ENCODE measurements around the gene MCOLN3.
"Not testable (repeated sequence)": the region's sequence is repeated elsewhere in the genome, so short reads cannot be mapped to it uniquely, and the experiment has no call there.

The MCOLN3 gene

DNA sequence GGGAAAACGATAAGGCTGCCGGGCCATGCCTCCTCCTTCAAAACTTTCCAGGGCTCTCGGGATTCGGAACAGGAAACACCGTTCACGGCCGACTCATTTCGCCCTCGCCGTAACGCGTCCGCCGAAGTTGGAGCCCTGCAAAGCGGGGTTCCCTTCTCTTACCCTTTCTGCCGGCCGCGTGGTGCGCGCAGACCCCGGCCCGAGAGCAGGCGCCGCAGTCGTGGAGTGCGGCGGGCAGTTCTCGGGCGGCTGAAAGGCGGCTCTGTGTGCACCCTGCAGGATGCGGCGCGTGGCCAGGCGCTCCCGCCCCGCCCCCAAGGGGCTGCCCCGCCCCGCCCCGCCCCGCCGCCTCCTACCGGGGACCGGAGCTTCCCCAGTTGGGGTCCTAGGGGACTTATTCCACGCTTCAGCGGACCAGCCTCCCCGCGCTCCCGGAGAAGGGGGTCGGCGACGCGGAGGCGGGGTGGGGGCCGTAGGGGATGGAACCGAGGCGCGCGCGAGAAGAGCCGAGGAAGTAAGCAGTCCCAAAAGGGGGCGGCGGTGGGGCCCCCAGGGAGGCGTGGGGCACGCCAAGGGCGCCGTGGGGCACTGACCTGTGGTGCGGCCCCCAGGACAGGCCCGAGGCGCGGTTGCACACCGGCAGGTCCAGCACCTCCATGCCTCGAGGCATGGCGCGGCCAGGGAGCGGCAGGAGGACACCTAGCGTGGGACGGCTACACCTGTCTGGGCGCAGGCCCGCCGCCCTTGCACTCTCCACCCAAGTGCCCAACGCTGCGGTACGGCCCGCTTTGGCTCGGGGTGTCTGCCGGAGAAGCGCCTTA is 51.2 kb downstream of the MCOLN3 start, which contains the start of gene MCOLN2:
MCOLN2 (minus strand) TSS at position 268 of the 821 bp plus-strand sequence; CDS start at position 27, 241 bp downstream.
- Histone ChIP-seq H3K9me3 (ENCODE audit: control insufficient read depth in 5 of 5, low read length in 5 of 5) (no peaks in the 10 kb centered on the region), H3K4me3 (ENCODE audit: low read depth in 1 of 5, low read length in 5 of 5) (peak within 1 kb of the TSS; percentile 57 to 79 (median 72)), H3K4me1 (ENCODE audit: control insufficient read depth in 5 of 5, insufficient read depth in 5 of 5, low read length in 5 of 5) (peaks cover 3 to 24% (median 22%) of the 10 kb centered on the region in 5 donors), H3K9ac (ENCODE audit: low read length in 5 of 5) (peak within 1 kb of the TSS in 2 of 5 donors; percentile 23 to 37), H3K27me3 (ENCODE audit: control insufficient read depth in 5 of 5, insufficient read depth in 4 of 5, low read length in 5 of 5) (peaks cover 5 to 18% (median 11%) of the 10 kb centered on the region in 5 donors), H3K27ac (ENCODE audit: low read depth, low read length) (no peak within 1 kb of the TSS), H3K36me3 (ENCODE audit: control insufficient read depth in 5 of 5, insufficient read depth in 5 of 5, low read length in 5 of 5) (no peaks in the 10 kb centered on the region)

DNA sequence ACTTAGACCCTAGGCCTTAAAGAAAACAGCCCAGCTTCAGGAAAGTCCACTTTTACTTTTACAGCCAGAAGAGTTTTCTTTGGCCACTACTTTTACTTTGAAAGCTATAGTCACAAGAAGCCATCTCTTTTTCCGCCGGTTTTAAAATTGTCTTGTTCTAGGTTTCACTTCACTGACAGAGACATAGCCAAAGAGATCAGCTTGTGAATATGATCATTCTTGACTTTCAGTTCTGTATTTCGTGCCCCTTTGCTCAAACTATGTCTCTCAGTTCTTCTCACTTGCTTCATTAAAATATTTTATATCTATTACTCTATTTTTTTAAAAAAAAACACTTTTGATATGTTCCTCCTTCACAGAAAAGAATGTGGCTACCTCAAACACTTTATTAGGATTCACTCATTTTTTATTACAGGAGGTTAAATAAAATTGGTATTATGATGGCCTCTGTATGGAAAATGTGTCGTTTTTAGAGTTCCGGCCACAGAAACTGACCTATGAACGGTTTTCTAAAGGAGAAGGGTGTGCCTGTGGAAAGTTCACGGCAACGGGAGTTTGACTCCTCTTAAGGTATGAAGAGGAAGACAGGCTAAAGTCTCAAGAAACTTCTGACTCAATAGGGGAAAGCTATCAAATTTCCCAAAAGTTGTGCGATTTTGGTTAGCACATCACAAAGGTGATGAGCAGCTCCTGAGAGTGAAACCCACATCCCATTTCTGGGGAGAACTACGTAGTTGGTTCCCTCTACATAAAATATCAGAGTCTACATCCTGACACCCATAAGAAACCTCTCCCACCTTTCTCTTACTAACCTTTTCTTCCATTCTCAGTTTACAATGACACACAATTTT is 52.6 kb downstream of the MCOLN3 start:
- Histone ChIP-seq H3K9ac (ENCODE audit: low read length in 5 of 5) (no peak overlapping the region), H3K27me3 (ENCODE audit: control insufficient read depth in 5 of 5, insufficient read depth in 4 of 5, low read length in 5 of 5) (peaks cover 5 to 18% (median 11%) of the 10 kb centered on the region in 5 donors), H3K4me1 (ENCODE audit: control insufficient read depth in 5 of 5, insufficient read depth in 5 of 5, low read length in 5 of 5) (peaks cover 3 to 24% (median 22%) of the 10 kb centered on the region in 5 donors), H3K27ac (ENCODE audit: low read depth, low read length) (no peak overlapping the region), H3K4me3 (ENCODE audit: low read depth in 1 of 5, low read length in 5 of 5) (no peak overlapping the region), H3K36me3 (ENCODE audit: control insufficient read depth in 5 of 5, insufficient read depth in 5 of 5, low read length in 5 of 5) (no peaks in the 10 kb centered on the region), H3K9me3 (ENCODE audit: control insufficient read depth in 5 of 5, low read length in 5 of 5) (no peaks in the 10 kb centered on the region)

DNA sequence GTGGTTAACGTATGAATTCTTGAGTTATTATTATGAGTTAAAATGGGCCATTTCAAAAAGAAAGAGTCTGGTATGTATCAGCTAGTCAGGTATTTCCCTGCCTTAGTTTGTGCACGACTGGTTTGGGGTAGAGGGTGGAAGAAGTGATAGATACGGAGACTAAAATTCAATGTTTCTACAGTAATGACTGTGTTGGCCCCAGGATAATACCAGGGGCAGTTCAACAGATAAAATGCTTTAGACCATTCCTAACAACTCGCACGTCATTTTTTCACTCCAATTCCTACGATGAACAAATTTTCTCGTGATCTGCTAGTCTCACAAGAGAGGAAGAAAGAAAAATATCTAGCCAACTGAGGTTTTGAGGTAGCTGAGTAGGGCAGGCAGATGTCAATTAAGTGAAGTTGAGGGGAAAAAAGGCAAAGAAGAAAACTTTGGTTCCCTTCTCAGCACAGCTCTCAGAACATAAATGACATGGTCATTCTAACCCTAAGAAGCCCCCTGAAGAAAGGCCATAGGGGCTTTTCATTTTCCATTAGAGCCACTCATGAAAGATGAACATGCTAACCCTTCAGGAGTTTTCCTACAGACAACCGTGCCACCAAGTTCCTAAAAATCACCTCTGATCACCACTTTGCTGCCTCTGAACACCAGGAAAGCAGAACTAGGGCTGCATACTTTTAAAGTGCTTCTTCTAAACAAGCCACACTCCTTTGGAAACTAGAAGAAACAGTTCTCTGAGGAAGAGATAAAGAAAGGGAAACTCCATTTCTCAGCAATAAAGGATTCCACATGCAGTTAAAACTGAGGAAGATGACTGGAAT is 57.0 kb downstream of the MCOLN3 start:
- H3K36me3 ChIP-seq (ENCODE audit: control insufficient read depth in 5 of 5, insufficient read depth in 5 of 5, low read length in 5 of 5) = no peaks in the 10 kb centered on the region
- H3K9me3 ChIP-seq (ENCODE audit: control insufficient read depth in 5 of 5, low read length in 5 of 5) = no peaks in the 10 kb centered on the region
- no peak overlapping the region for H3K9ac ChIP-seq (ENCODE audit: low read length in 5 of 5)

DNA sequence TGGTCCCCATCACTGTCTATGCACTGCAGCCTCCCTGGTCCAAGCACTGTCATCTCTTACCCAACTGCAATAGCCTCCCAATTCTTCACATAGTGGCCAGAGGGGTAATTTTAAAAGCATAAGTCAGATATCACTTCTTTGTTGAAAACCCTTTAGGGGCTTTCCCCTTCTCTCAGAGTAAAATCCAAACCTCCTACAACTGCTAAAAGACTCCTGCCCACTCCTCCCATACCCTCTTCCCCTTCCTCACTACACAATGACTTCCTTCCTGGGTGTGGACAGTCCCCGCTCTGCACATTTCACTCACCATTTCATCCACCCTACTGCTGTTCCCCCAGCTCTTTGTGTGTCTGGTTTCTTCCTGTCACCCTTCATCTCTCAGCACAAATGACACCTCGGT is 59.7 kb downstream of the MCOLN3 start:
- H3K27me3 ChIP-seq (ENCODE audit: control insufficient read depth in 5 of 5, insufficient read depth in 4 of 5, low read length in 5 of 5) = no peaks in the 10 kb centered on the region
- no peak overlapping the region for H3K4me3 ChIP-seq (ENCODE audit: low read depth in 1 of 5, low read length in 5 of 5)
- H3K9ac ChIP-seq (ENCODE audit: low read length in 5 of 5) = no peak overlapping the region
- no peak overlapping the region for H3K27ac ChIP-seq (ENCODE audit: low read depth, low read length)
- no peaks in the 10 kb centered on the region for H3K9me3 ChIP-seq (ENCODE audit: control insufficient read depth in 5 of 5, low read length in 5 of 5)
- peaks cover 0 to 3% (median 0%) of the 10 kb centered on the region in 5 donors for H3K4me1 ChIP-seq (ENCODE audit: control insufficient read depth in 5 of 5, insufficient read depth in 5 of 5, low read length in 5 of 5)
- no peaks in the 10 kb centered on the region for H3K36me3 ChIP-seq (ENCODE audit: control insufficient read depth in 5 of 5, insufficient read depth in 5 of 5, low read length in 5 of 5)

More for the DNA sequence above, 57.0 kb downstream of the MCOLN3 start:
- no peak overlapping the region for H3K27ac ChIP-seq (ENCODE audit: low read depth, low read length)
- H3K27me3 ChIP-seq (ENCODE audit: control insufficient read depth in 5 of 5, insufficient read depth in 4 of 5, low read length in 5 of 5) = peaks cover 0 to under 1% (median 0%) of the 10 kb centered on the region in 5 donors
- H3K4me1 ChIP-seq (ENCODE audit: control insufficient read depth in 5 of 5, insufficient read depth in 5 of 5, low read length in 5 of 5) = peaks cover 0 to 3% (median under 1%) of the 10 kb centered on the region in 5 donors
- no peak overlapping the region for H3K4me3 ChIP-seq (ENCODE audit: low read depth in 1 of 5, low read length in 5 of 5)

DNA sequence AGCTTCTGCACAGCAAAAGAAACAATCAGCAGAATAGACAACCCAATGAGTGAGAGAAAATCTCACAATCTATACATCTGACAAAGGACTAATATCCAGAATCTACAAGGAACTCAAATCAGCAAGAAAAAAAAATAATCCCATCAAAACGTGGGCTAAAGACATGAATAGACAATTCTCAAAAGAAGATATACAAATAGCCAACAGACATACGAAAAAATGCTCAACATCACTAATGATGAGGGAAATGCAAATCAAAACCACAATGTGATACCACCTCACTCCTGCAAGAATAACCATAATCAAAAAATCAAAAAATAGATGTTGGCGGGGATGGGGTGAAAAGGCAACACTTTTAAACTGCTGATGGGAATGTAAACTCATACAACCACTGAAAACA is 61.7 kb downstream of the MCOLN3 start:
- not testable (repeated sequence) for H3K27me3 ChIP-seq (ENCODE audit: control insufficient read depth in 5 of 5, insufficient read depth in 4 of 5, low read length in 5 of 5)

DNA sequence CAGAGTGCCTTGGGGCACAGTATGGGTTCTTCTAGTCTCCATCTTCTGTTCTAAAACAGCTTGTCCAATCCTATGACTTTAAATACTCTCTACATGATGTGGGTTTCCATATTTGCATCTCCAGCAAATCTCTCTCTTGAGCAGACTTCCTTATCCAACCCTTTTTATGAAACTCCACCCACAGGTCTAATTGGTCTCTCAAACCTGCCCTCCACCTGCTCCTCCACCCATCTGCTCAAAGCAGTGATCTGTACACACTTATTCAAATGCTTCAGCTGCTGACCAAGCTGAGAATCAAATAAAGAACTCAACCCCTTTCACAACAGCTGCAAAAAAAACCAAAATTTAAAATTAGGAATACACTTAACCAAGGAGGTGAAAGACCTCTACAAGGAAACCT is 62.9 kb downstream of the MCOLN3 start:
- Histone ChIP-seq H3K9me3 (ENCODE audit: control insufficient read depth in 5 of 5, low read length in 5 of 5) (no peaks in the 10 kb centered on the region), H3K9ac (ENCODE audit: low read length in 5 of 5) (no peak overlapping the region), H3K27ac (ENCODE audit: low read depth, low read length) (no peak overlapping the region), H3K4me1 (ENCODE audit: control insufficient read depth in 5 of 5, insufficient read depth in 5 of 5, low read length in 5 of 5) (peaks cover 0 to 3% (median 0%) of the 10 kb centered on the region in 5 donors), H3K36me3 (ENCODE audit: control insufficient read depth in 5 of 5, insufficient read depth in 5 of 5, low read length in 5 of 5) (no peaks in the 10 kb centered on the region), H3K27me3 (ENCODE audit: control insufficient read depth in 5 of 5, insufficient read depth in 4 of 5, low read length in 5 of 5) (no peaks in the 10 kb centered on the region), H3K4me3 (ENCODE audit: low read depth in 1 of 5, low read length in 5 of 5) (no peak overlapping the region)

More for the DNA sequence above, 61.7 kb downstream of the MCOLN3 start:
- not testable (repeated sequence) for H3K9me3 ChIP-seq (ENCODE audit: control insufficient read depth in 5 of 5, low read length in 5 of 5); H3K4me1 ChIP-seq (ENCODE audit: control insufficient read depth in 5 of 5, insufficient read depth in 5 of 5, low read length in 5 of 5); H3K36me3 ChIP-seq (ENCODE audit: control insufficient read depth in 5 of 5, insufficient read depth in 5 of 5, low read length in 5 of 5); H3K27ac ChIP-seq (ENCODE audit: low read depth, low read length); H3K9ac ChIP-seq (ENCODE audit: low read length in 5 of 5); H3K4me3 ChIP-seq (ENCODE audit: low read depth in 1 of 5, low read length in 5 of 5)

DNA sequence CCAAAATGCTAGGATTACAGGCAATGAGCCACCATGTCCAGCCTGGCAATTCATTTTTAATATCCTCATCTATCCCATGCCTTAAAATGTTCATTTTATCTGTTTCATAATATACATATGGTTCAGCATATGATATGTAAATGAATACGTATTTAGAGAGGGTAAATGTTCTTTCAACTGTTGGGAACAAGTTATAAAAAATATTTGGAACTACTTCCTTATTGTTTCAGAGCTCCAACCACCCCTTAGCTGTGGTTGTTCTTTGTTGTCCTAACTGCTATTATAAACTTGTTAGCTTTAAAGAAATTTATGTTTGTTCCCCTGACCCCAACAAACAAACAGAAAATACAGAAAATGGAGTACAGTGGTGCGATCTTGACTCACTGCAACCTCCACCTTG is 65.9 kb downstream of the MCOLN3 start:
- Histone ChIP-seq H3K4me1 (ENCODE audit: control insufficient read depth in 5 of 5, insufficient read depth in 5 of 5, low read length in 5 of 5) (no peaks in the 10 kb centered on the region), H3K27me3 (ENCODE audit: control insufficient read depth in 5 of 5, insufficient read depth in 4 of 5, low read length in 5 of 5) (no peaks in the 10 kb centered on the region), H3K9ac (ENCODE audit: low read length in 5 of 5) (no peak overlapping the region), H3K27ac (ENCODE audit: low read depth, low read length) (no peak overlapping the region), H3K9me3 (ENCODE audit: control insufficient read depth in 5 of 5, low read length in 5 of 5) (no peaks in the 10 kb centered on the region), H3K4me3 (ENCODE audit: low read depth in 1 of 5, low read length in 5 of 5) (no peak overlapping the region), H3K36me3 (ENCODE audit: control insufficient read depth in 5 of 5, insufficient read depth in 5 of 5, low read length in 5 of 5) (no peaks in the 10 kb centered on the region)

DNA sequence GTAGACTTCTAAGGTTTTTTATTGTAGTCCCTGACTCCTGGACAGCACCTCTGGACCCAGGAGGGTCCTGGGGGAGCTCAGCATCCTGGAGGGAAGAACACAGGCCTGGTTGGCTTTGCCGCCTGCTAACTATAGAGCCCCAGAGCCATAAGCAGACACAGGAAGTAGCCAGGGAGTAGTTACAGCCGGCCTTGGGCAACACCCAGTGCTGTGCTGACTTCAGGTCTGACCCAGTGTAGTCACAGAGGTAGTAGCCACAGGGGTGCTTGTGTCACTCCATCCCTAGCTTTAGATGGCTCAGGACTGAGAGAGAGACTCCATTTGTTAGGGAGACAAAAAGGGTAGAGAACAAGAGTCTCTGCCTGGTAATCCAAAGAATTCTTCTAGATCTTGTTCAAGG is 73.3 kb downstream of the MCOLN3 start:
- no peak overlapping the region for H3K27ac ChIP-seq (ENCODE audit: low read depth, low read length)
- H3K9ac ChIP-seq (ENCODE audit: low read length in 5 of 5) = no peak overlapping the region
- no peaks in the 10 kb centered on the region for H3K36me3 ChIP-seq (ENCODE audit: control insufficient read depth in 5 of 5, insufficient read depth in 5 of 5, low read length in 5 of 5)
- H3K4me1 ChIP-seq (ENCODE audit: control insufficient read depth in 5 of 5, insufficient read depth in 5 of 5, low read length in 5 of 5) = no peaks in the 10 kb centered on the region
- H3K9me3 ChIP-seq (ENCODE audit: control insufficient read depth in 5 of 5, low read length in 5 of 5) = no peaks in the 10 kb centered on the region
- no peaks in the 10 kb centered on the region for H3K27me3 ChIP-seq (ENCODE audit: control insufficient read depth in 5 of 5, insufficient read depth in 4 of 5, low read length in 5 of 5)
- no peak overlapping the region for H3K4me3 ChIP-seq (ENCODE audit: low read depth in 1 of 5, low read length in 5 of 5)

DNA sequence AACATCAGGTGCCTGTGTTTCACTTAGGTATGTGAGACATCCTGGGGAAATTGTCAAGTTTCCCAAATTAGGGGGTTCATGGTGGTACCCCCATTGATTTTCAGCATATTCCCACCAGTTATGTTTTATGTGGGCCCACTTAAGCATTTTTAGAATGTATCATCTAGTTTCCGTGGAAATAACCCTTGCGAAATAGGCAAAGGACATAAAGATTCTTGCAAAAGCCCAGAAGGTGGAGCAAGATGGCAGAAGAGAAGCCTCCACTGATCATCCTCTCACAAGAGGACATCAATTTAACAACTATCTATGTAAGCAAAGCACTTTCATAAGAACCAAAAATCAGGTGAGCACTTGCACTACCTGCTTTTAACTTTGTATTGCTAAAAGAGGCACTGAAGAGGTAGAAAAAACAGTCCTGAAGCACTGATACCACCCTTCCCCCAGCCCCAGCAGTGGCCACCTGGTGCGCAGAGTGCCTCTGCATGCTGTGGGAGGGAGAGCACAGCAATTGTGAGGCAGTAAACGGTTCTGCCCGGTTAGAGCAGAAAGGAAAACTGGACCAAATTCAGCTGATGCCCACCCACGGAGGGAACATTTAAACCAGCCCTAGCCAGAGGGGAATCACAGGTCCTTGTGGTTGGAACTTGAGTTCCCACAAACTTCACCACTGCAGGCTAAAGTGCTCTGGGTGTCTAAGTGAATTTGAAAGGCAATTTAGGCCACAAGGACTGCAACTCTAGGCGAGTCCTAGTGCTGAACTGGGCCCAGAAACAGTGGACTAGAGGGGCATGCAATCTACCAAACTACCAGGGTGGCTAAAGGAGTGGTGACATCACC is 74.6 kb downstream of the MCOLN3 start:
- H3K9ac ChIP-seq (ENCODE audit: low read length in 5 of 5) = no peak overlapping the region
- no peaks in the 10 kb centered on the region for H3K36me3 ChIP-seq (ENCODE audit: control insufficient read depth in 5 of 5, insufficient read depth in 5 of 5, low read length in 5 of 5)
- H3K27ac ChIP-seq (ENCODE audit: low read depth, low read length) = no peak overlapping the region
- H3K4me3 ChIP-seq (ENCODE audit: low read depth in 1 of 5, low read length in 5 of 5) = no peak overlapping the region
- H3K27me3 ChIP-seq (ENCODE audit: control insufficient read depth in 5 of 5, insufficient read depth in 4 of 5, low read length in 5 of 5) = no peaks in the 10 kb centered on the region
- H3K4me1 ChIP-seq (ENCODE audit: control insufficient read depth in 5 of 5, insufficient read depth in 5 of 5, low read length in 5 of 5) = no peaks in the 10 kb centered on the region
- H3K9me3 ChIP-seq (ENCODE audit: control insufficient read depth in 5 of 5, low read length in 5 of 5) = no peaks in the 10 kb centered on the region
